Lower leg skin (tissue), 4 donors: Measurements from ENCODE around the gene CDO1. TPM values are rescaled to one million over a fixed set of nuclear protein-coding genes. Genes with fewer than 3 reads are reported as not detected.

ENCODE experiments used
- DNase-seq, 2 donors: peaks; one replicate each; pipeline ENCODE4 v3.0.0-alpha.2; 2019; ENCODE audit warnings: low spot score in 2 of 2
- H3K4me3 ChIP-seq: fragments of 200-600 bp; sonication (generic); 2 replicates; pipeline ENCODE4 v1.5.1; 2017; ENCODE audit warnings: mild to moderate bottlenecking, low read depth; ENCODE audit not compliant: poor library complexity, severe bottlenecking
- CTCF ChIP-seq, 3 donors: fragments of 450-650 bp; IDR thresholded peaks; one replicate each; pipeline ENCODE4 v1.5.1; 2016; ENCODE audit warnings: antibody characterized with exemption in 3 of 3, mild to moderate bottlenecking in 3 of 3, moderate library complexity in 2 of 3
- POLR2A ChIP-seq, 2 donors: fragments of 450-650 bp; IDR thresholded peaks; one replicate each; pipeline ENCODE4 v1.6.1; 2016 to 2017; ENCODE audit warnings: antibody characterized with exemption in 2 of 2, mild to moderate bottlenecking in 1 of 2, moderate library complexity in 1 of 2
- WGBS, 2 donors: methylation state at CpG; one replicate each; pipeline ENCODE4 v1.1.5; 2018; 5-methylcytosine and 5-hydroxymethylcytosine counted together
- intact Hi-C: fragments of 100-400 bp; cut with DNase I; formaldehyde crosslinking; loops from one replicate; pipeline ENCODE4 v1.15.0; 2023; ENCODE audit warnings: low total_unique reads
- total RNA-seq, 4 donors: library from RNA; depleted of rRNA; stranded (reverse); fragments of >200 nt; gene quantifications; one replicate each; pipeline ENCODE4 v1.1.0, GENCODE V29; 2016

The CDO1 gene
- total RNA-seq, 4 donors from 2014 or later: 3.5 to 17.9 (median 8.9) TPM

GRCh38 chr5:115854139-115854538 is 37.7 kb upstream of the CDO1 start:
- 96% methylated on average over 3 of the region's 3 CpGs for WGBS, 2 donors
- TF ChIP-seq CTCF (IDR thresholded peaks at IDR 0.05): no peak
- TF ChIP-seq POLR2A (IDR thresholded peaks at IDR 0.05): no peak
- no peak for DNase-seq
- no peak overlapping the region for H3K4me3 ChIP-seq
- intact Hi-C loops: no loop called here

- DNase-seq: no peak
- no peak overlapping the region for H3K4me3 ChIP-seq
- 37 to 44% methylated on average over 4 of the region's 4 CpGs for WGBS, 2 donors
- intact Hi-C loops: no loop called here
- TF ChIP-seq POLR2A (IDR thresholded peaks at IDR 0.05) (no peak), CTCF (IDR thresholded peaks at IDR 0.05) (no peak)
These were observed 34.4 kb upstream of the CDO1 start for GRCh38 chr5:115850744-115851416.

GRCh38 chr5:115849258-115849798 is 32.9 kb upstream of the CDO1 start:
- no peak for DNase-seq
- 98 to 99% methylated on average over 3 of the region's 3 CpGs for WGBS, 2 donors
- no peak overlapping the region for H3K4me3 ChIP-seq
- TF ChIP-seq POLR2A (IDR thresholded peaks at IDR 0.05): no peak
- no peak for TF ChIP-seq CTCF (IDR thresholded peaks at IDR 0.05)
- intact Hi-C loops: no loop called here

GRCh38 chr5:115847290-115847689 is 30.8 kb upstream of the CDO1 start:
- WGBS, 2 donors: 64% methylated on average over 7 of the region's 7 CpGs
- intact Hi-C loops: no loop called here
- DNase-seq: no peak
- TF ChIP-seq CTCF (IDR thresholded peaks at IDR 0.05): no peak
- no peak overlapping the region for H3K4me3 ChIP-seq

- 46 to 49% methylated on average over 7 of the region's 7 CpGs for WGBS, 2 donors
- no peak for TF ChIP-seq POLR2A (IDR thresholded peaks at IDR 0.05)
- intact Hi-C loops: no loop called here
These were observed 27.9 kb upstream of the CDO1 start for GRCh38 chr5:115844321-115844817.

GRCh38 chr5:115843444-115844130 is 27.1 kb upstream of the CDO1 start:
- WGBS, 2 donors: 56 to 61% methylated on average over 6 of the region's 6 CpGs
- no peak for TF ChIP-seq CTCF (IDR thresholded peaks at IDR 0.05)
- no peak for TF ChIP-seq POLR2A (IDR thresholded peaks at IDR 0.05)
- no peak for DNase-seq
- intact Hi-C loops: no loop called here
- H3K4me3 ChIP-seq: no peak overlapping the region

More at GRCh38 chr5:115844321-115844817, 27.9 kb upstream of the CDO1 start:
- DNase-seq: no peak
- no peak overlapping the region for H3K4me3 ChIP-seq
